HL-60 (cell line): ENCODE data around the gene SRBD1.

ENCODE experiments used
- DNase-seq, 2 experiments: peaks; one replicate each; pipeline ENCODE4 v3.0.0-alpha.2; 2010 to 2020; ENCODE audit warnings: low read depth in 1 of 2, low spot score in 1 of 2
- H3K27ac ChIP-seq: fragments of 250-450 bp; sonication (Bioruptor Pico); replicated peaks from 2 replicates; pipeline ENCODE4 v1.5.1; 2020; ENCODE audit warnings: mild to moderate bottlenecking, moderate library complexity
- H3K27me3 ChIP-seq: fragments of 250-450 bp; sonication (Bioruptor Pico); 2 replicates; pipeline ENCODE4 v1.5.1; 2021; ENCODE audit warnings: mild to moderate bottlenecking, moderate library complexity; ENCODE audit not compliant: insufficient read depth, poor library complexity, severe bottlenecking
- H3K4me3 ChIP-seq: replicated peaks from 2 replicates; pipeline ENCODE4 v1.5.1; 2011; ENCODE audit warnings: mild to moderate bottlenecking, control low read depth, low read length; ENCODE audit not compliant: insufficient read depth
- GABPA ChIP-seq: IDR thresholded peaks from 2 replicates; pipeline ENCODE4 v1.6.1; 2012; ENCODE audit warnings: low read depth
- POLR2AphosphoS5 ChIP-seq: IDR thresholded peaks from 2 replicates; pipeline ENCODE4 v1.6.1; 2012; ENCODE audit warnings: low read depth
- SPI1 ChIP-seq: IDR thresholded peaks from 2 replicates; pipeline ENCODE4 v1.6.1; 2012; ENCODE audit warnings: low read depth, mild to moderate bottlenecking, borderline replicate concordance
- TF ChIP-seq, protein P1 (sequence below): IDR thresholded peaks from 2 replicates; pipeline ENCODE4 v1.6.1; 2012; ENCODE audit warnings: low read depth; ENCODE audit not compliant: insufficient replicate concordance
- TF ChIP-seq, protein P2 (sequence below): IDR thresholded peaks from one replicate; pipeline ENCODE4 v1.5.1; 2011; ENCODE audit warnings: low read length, control low read depth, inconsistent platforms; ENCODE audit not compliant: insufficient read depth

Gene SRBD1

DNA sequence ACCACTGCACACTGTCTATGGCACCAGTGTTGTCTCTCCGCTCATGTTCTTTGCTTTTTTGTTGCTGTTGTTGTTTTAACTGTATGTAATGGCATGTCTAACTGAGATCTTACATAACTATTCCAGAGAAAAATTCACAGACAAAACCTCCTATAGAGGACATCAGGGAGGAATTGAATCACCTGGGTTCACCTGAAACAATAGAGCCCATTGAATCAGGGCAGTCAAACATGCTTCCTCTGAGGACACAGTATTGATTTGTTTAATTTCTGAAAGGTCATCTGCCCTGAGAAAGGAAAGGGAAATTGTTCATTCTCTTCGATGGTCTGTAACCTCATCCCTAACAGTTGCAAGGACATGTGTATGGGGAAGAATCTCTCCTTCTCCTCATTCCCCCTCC, 237.5 kb downstream of the SRBD1 start:
- no peak overlapping the region for H3K4me3 ChIP-seq

DNA sequence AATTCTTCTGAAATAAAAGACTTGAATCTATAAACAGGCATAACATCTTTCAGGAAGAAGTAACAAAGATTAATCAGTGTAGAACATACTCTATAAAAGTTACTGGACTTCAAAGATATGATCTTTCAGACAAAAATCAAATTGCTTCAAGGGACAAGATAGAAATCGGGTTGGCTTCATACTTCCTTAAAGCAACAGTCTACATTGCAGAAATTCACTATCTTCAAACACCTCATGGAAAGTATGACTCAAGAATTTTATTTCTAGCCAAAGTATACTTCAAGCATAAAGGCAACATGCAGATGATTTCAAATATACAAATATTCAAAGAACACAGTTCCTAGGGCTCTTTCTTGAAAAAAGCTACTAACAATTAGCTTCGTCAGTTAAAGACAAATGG, 240.7 kb downstream of the SRBD1 start:
- DNase-seq, result no peak
- H3K27me3 ChIP-seq, result no peaks in the 10 kb centered on the region
- TF ChIP-seq, protein P1, sequence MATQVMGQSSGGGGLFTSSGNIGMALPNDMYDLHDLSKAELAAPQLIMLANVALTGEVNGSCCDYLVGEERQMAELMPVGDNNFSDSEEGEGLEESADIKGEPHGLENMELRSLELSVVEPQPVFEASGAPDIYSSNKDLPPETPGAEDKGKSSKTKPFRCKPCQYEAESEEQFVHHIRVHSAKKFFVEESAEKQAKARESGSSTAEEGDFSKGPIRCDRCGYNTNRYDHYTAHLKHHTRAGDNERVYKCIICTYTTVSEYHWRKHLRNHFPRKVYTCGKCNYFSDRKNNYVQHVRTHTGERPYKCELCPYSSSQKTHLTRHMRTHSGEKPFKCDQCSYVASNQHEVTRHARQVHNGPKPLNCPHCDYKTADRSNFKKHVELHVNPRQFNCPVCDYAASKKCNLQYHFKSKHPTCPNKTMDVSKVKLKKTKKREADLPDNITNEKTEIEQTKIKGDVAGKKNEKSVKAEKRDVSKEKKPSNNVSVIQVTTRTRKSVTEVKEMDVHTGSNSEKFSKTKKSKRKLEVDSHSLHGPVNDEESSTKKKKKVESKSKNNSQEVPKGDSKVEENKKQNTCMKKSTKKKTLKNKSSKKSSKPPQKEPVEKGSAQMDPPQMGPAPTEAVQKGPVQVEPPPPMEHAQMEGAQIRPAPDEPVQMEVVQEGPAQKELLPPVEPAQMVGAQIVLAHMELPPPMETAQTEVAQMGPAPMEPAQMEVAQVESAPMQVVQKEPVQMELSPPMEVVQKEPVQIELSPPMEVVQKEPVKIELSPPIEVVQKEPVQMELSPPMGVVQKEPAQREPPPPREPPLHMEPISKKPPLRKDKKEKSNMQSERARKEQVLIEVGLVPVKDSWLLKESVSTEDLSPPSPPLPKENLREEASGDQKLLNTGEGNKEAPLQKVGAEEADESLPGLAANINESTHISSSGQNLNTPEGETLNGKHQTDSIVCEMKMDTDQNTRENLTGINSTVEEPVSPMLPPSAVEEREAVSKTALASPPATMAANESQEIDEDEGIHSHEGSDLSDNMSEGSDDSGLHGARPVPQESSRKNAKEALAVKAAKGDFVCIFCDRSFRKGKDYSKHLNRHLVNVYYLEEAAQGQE, result no peak
- no peak for TF ChIP-seq GABPA
- no peak for TF ChIP-seq POLR2AphosphoS5
- no peak for TF ChIP-seq SPI1
- TF ChIP-seq, protein P2, sequence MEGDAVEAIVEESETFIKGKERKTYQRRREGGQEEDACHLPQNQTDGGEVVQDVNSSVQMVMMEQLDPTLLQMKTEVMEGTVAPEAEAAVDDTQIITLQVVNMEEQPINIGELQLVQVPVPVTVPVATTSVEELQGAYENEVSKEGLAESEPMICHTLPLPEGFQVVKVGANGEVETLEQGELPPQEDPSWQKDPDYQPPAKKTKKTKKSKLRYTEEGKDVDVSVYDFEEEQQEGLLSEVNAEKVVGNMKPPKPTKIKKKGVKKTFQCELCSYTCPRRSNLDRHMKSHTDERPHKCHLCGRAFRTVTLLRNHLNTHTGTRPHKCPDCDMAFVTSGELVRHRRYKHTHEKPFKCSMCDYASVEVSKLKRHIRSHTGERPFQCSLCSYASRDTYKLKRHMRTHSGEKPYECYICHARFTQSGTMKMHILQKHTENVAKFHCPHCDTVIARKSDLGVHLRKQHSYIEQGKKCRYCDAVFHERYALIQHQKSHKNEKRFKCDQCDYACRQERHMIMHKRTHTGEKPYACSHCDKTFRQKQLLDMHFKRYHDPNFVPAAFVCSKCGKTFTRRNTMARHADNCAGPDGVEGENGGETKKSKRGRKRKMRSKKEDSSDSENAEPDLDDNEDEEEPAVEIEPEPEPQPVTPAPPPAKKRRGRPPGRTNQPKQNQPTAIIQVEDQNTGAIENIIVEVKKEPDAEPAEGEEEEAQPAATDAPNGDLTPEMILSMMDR, result no peak
- no peak overlapping the region for H3K4me3 ChIP-seq
- no peak overlapping the region for H3K27ac ChIP-seq

More for the DNA sequence above, 237.5 kb downstream of the SRBD1 start:
- no peak for DNase-seq
- TF ChIP-seq SPI1 (no peak), GABPA (no peak), POLR2AphosphoS5 (no peak)
- TF ChIP-seq, protein P2, result no peak
- TF ChIP-seq, protein P1, result no peak
- H3K27me3 ChIP-seq, result no peaks in the 10 kb centered on the region
- H3K27ac ChIP-seq, result no peak overlapping the region

DNA sequence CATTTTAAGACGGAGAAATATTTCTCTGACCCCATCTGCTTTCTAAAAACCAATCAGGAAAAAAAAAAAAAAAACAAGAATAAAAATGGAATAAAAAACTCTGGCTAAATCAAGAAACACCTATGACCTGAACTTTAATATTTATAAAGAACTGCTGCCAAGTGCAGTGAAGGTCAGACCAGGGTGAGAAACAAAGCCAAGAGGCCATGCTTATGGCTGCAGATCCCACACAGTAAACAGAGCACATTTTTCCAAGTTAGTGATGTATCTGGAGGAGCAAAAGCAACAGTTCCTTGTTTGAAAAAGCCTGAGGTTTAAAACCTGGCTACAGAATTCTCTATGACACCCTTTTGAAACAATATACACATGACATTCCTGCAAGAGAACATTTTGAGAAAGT, 242.3 kb downstream of the SRBD1 start:
- H3K27ac ChIP-seq, result no peak overlapping the region
- TF ChIP-seq, protein P2, result no peak
- TF ChIP-seq, protein P1, result no peak
- TF ChIP-seq GABPA (no peak), SPI1 (no peak), POLR2AphosphoS5 (no peak)

More for the DNA sequence above, 242.3 kb downstream of the SRBD1 start:
- Histone ChIP-seq H3K27me3 (peaks cover 2% of the 10 kb centered on the region), H3K4me3 (no peak overlapping the region)
- no peak for DNase-seq
